ENCODE data around the gene ENTPD6.

Gene ENTPD6

GRCh38 chr20:25219365-25219764 is 23.9 kb downstream of the ENTPD6 start:
- H3K36me3 Mint-ChIP-seq: peaks cover 22% of the 10 kb centered on the region

GRCh38 chr20:25220021-25220730 is 24.7 kb downstream of the ENTPD6 start:
- H3K27me3 Mint-ChIP-seq: no peaks in the 10 kb centered on the region

More at GRCh38 chr20:25219365-25219764, 23.9 kb downstream of the ENTPD6 start:
- H3K27me3 Mint-ChIP-seq: no peaks in the 10 kb centered on the region
- H3K4me1 Mint-ChIP-seq: no peaks in the 10 kb centered on the region
- no peak overlapping the region for H3K4me3 Mint-ChIP-seq
- DNase-seq (ENCODE audit: low spot score in 2 of 2): no peak
- no peak overlapping the region for H3K27ac Mint-ChIP-seq
- ATAC-seq (ENCODE audit: low read depth): no peak
- no peaks in the 10 kb centered on the region for H3K9me3 Mint-ChIP-seq

GRCh38 chr20:25220810-25221591 is 25.5 kb downstream of the ENTPD6 start:
- Mint-ChIP-seq H3K36me3 (peaks cover 19% of the 10 kb centered on the region), H3K4me3 (no peak overlapping the region), H3K27ac (no peak overlapping the region), H3K27me3 (no peaks in the 10 kb centered on the region), H3K9me3 (no peaks in the 10 kb centered on the region), H3K4me1 (no peaks in the 10 kb centered on the region)
- ATAC-seq (ENCODE audit: low read depth) (no peak), DNase-seq (ENCODE audit: low spot score in 2 of 2) (no peak)

More at GRCh38 chr20:25220021-25220730, 24.7 kb downstream of the ENTPD6 start:
- Mint-ChIP-seq H3K36me3 (peaks cover 22% of the 10 kb centered on the region), H3K27ac (no peak overlapping the region), H3K9me3 (no peaks in the 10 kb centered on the region), H3K4me1 (no peaks in the 10 kb centered on the region), H3K4me3 (no peak overlapping the region)
- peak; percentile 46 for ATAC-seq (ENCODE audit: low read depth)
- no peak for DNase-seq (ENCODE audit: low spot score in 2 of 2)

GRCh38 chr20:25221592-25222460 is 26.3 kb downstream of the ENTPD6 start:
- H3K4me3 Mint-ChIP-seq: no peak overlapping the region
- H3K27ac Mint-ChIP-seq: no peak overlapping the region
- H3K36me3 Mint-ChIP-seq: peaks cover 13% of the 10 kb centered on the region
- ATAC-seq (ENCODE audit: low read depth) (no peak), DNase-seq (ENCODE audit: low spot score in 2 of 2) (no peak)
- H3K4me1 Mint-ChIP-seq: no peaks in the 10 kb centered on the region
- H3K9me3 Mint-ChIP-seq: no peaks in the 10 kb centered on the region
- no peaks in the 10 kb centered on the region for H3K27me3 Mint-ChIP-seq

GRCh38 chr20:25222461-25223178 is 27.1 kb downstream of the ENTPD6 start:
- H3K27me3 Mint-ChIP-seq: no peaks in the 10 kb centered on the region
- no peak overlapping the region for H3K27ac Mint-ChIP-seq
- H3K36me3 Mint-ChIP-seq: peaks cover 12% of the 10 kb centered on the region
- no peak for ATAC-seq (ENCODE audit: low read depth)
- H3K9me3 Mint-ChIP-seq: no peaks in the 10 kb centered on the region
- DNase-seq (ENCODE audit: low spot score in 2 of 2): no peak
- no peak overlapping the region for H3K4me3 Mint-ChIP-seq
- H3K4me1 Mint-ChIP-seq: no peaks in the 10 kb centered on the region

- DNase-seq (ENCODE audit: low spot score in 2 of 2): no peak
- H3K4me3 Mint-ChIP-seq: no peak overlapping the region
- H3K27me3 Mint-ChIP-seq: no peaks in the 10 kb centered on the region
- H3K9me3 Mint-ChIP-seq: no peaks in the 10 kb centered on the region
- H3K27ac Mint-ChIP-seq: no peak overlapping the region
- ATAC-seq (ENCODE audit: low read depth): no peak
- no peaks in the 10 kb centered on the region for H3K4me1 Mint-ChIP-seq
- peaks cover 6% of the 10 kb centered on the region for H3K36me3 Mint-ChIP-seq
Measured at GRCh38 chr20:25223179-25223661, 27.7 kb downstream of the ENTPD6 start.

- no peak for DNase-seq (ENCODE audit: low spot score in 2 of 2)
- Mint-ChIP-seq H3K36me3 (peaks cover 4% of the 10 kb centered on the region), H3K9me3 (no peaks in the 10 kb centered on the region), H3K4me1 (peaks cover under 1% of the 10 kb centered on the region), H3K27me3 (no peaks in the 10 kb centered on the region), H3K27ac (no peak overlapping the region), H3K4me3 (no peak overlapping the region)
- ATAC-seq (ENCODE audit: low read depth): no peak
Measured at GRCh38 chr20:25223765-25224720, 28.5 kb downstream of the ENTPD6 start.

- Mint-ChIP-seq H3K4me1 (peaks cover 7% of the 10 kb centered on the region), H3K27ac (no peak overlapping the region), H3K9me3 (no peaks in the 10 kb centered on the region), H3K27me3 (no peaks in the 10 kb centered on the region), H3K4me3 (no peak overlapping the region), H3K36me3 (peaks cover 2% of the 10 kb centered on the region)
- DNase-seq (ENCODE audit: low spot score in 2 of 2) (no peak), ATAC-seq (ENCODE audit: low read depth) (no peak)
Measured at GRCh38 chr20:25224941-25225340, 29.4 kb downstream of the ENTPD6 start.

GRCh38 chr20:25225642-25226432 is 30.3 kb downstream of the ENTPD6 start:
- H3K27me3 Mint-ChIP-seq: no peaks in the 10 kb centered on the region
- ATAC-seq (ENCODE audit: low read depth): no peak
- H3K27ac Mint-ChIP-seq: no peak overlapping the region
- no peaks in the 10 kb centered on the region for H3K9me3 Mint-ChIP-seq
- H3K4me3 Mint-ChIP-seq: no peak overlapping the region
- H3K4me1 Mint-ChIP-seq: peaks cover 12% of the 10 kb centered on the region
- H3K36me3 Mint-ChIP-seq: peaks cover 2% of the 10 kb centered on the region
- DNase-seq (ENCODE audit: low spot score in 2 of 2): no peak

GRCh38 chr20:25226433-25227316 is 31.2 kb downstream of the ENTPD6 start:
- no peak overlapping the region for H3K27ac Mint-ChIP-seq
- no peaks in the 10 kb centered on the region for H3K36me3 Mint-ChIP-seq

GRCh38 chr20:25227317-25227831 is 31.9 kb downstream of the ENTPD6 start:
- no peaks in the 10 kb centered on the region for H3K36me3 Mint-ChIP-seq
- no peaks in the 10 kb centered on the region for H3K27me3 Mint-ChIP-seq
- no peak for ATAC-seq (ENCODE audit: low read depth)
- H3K27ac Mint-ChIP-seq: no peak overlapping the region
- no peak overlapping the region for H3K4me3 Mint-ChIP-seq
- no peak for DNase-seq (ENCODE audit: low spot score in 2 of 2)
- H3K4me1 Mint-ChIP-seq: peaks cover 12% of the 10 kb centered on the region
- no peaks in the 10 kb centered on the region for H3K9me3 Mint-ChIP-seq

More at GRCh38 chr20:25226433-25227316, 31.2 kb downstream of the ENTPD6 start:
- Mint-ChIP-seq H3K9me3 (no peaks in the 10 kb centered on the region), H3K4me3 (no peak overlapping the region), H3K4me1 (peaks cover 12% of the 10 kb centered on the region), H3K27me3 (no peaks in the 10 kb centered on the region)
- ATAC-seq (ENCODE audit: low read depth) (no peak), DNase-seq (ENCODE audit: low spot score in 2 of 2) (no peak)
